Measurements from ENCODE around the gene ITPR1.
"Not testable (repeated sequence)": the region's sequence is repeated elsewhere in the genome, so short reads cannot be mapped to it uniquely, and the experiment has no call there.

Gene ITPR1

DNA sequence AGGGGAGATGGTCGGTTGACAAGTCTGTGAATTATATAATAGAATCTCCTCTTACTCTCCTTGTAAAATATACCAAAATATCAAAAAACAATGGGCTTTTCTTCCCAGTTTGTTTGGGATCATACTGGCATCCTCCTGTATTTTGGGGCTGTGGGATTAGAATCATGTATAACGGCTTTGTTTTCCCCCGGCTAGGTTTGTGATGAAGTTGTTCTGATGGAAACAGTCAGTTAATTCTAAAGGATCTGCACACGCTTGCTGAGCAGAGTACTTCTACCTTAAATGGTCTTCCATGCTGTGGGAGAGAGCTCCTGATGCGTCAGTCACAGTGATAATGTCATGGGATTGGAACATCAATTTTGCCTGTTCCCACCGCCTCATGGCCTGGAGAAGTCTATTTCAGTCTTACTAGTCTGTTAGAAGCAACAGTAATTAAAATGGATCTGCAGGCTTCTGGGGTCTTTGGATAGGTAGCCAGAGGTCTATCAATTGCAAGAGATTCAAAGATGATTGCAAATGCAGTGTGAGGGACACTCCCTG is 81.3 kb downstream of the ITPR1 start:
- no peak for DNase-seq

DNA sequence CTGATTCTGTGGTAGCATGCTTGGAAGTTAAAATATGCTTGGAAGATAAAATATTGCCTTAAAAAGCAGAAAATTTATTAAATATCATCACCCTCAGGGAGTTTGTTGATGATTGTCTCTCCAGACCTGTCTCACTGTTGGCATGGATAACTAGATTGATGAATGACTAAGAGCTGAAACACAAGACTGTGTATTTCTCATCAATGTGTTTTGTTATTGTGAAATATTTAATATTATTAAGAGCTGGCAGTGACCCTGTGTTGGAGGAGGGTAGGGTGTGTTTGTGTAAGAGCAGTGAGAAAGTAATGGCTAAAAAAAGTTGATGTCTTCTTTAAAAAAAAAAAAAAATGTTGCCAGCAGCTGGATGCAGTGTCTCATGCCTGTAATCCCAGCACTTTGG is 82.2 kb downstream of the ITPR1 start:
- no peak for DNase-seq

- DNase-seq = no peak
Observed at GRCh38 chr3:4577721-4578120, 84.6 kb downstream of the ITPR1 start.

- DNase-seq = no peak
Observed at GRCh38 chr3:4580346-4581123, 87.4 kb downstream of the ITPR1 start.

- DNase-seq = no peak
Observed at GRCh38 chr3:4581124-4581424, 87.9 kb downstream of the ITPR1 start.

DNA sequence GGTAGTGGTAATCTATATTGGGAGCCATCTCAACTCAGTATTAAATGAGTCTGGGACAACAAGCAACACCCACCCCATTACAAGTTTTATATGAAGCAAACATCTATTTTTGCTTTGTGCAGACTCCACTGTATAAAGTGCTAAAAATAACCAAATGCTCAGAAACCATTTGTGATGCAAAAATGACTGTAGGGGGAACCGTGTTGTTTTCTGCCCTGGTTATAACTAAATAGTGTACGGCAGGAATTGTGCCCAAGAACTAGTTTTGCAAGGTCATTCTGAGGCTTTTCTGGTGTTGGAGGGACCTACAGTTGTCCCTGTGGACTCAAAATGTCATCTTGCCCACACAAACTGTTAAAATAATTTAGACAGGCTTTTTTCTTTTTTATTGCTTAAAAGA is 88.3 kb downstream of the ITPR1 start:
- no peak for DNase-seq

DNA sequence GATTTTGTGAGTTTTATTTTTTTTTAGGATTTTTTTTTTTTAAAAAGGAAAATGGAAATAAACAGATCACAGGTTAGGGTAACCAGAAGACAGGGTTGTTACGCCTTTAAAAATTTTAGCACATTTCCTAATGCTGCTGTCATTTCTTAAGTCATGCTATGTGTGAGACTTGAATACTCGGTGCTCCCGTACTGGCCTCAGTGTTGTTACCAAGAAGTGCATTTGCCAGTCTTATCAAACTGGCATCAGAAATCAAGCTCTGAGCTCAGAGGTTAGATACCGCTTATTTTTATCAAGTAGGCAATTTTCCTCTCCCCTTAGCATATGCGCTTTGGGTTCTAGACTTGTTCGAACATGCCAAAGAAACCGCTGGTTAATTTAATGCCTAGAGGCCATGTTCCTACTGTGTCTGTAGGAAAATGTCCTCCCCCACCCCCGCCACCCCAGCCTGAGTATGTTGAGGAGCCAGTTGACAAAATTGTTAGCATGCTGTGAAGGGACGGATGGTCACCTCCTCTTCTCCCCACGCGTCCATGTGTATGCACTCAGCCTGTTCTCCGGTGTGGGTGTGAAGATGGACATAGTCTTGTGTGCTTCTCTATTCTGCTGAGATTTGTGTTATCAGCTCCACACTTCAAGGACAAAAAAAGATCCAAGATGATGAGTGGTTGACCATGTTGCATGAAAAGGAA is 88.9 kb downstream of the ITPR1 start:
- DNase-seq = no peak

DNA sequence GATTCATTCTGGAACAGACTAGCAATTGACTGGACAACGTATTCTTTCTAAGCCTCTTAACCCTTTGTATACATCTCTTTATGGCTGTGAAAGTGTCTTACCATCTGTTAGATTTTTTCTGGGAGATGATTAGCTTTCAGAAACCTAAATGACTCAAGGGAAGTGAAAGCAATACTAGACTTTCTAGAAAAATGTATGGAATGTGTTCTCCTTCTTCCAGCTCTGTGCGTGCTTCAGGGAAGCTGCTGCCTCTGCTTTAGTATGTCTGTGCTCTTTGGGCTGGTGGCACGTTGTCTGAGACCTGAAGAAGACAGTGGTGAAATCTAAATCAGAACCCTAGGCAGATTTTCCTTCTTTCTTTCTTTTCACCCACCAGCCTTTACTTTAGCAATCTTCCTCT is 89.5 kb downstream of the ITPR1 start:
- no peak for DNase-seq

- DNase-seq = no peak
Observed at GRCh38 chr3:4583416-4583815, 90.3 kb downstream of the ITPR1 start.

- DNase-seq = peak; percentile 27 to 31
Observed at GRCh38 chr3:4584456-4585249, 91.5 kb downstream of the ITPR1 start.

GRCh38 chr3:4586381-4586780 is 93.2 kb downstream of the ITPR1 start:
- no peak for DNase-seq

DNA sequence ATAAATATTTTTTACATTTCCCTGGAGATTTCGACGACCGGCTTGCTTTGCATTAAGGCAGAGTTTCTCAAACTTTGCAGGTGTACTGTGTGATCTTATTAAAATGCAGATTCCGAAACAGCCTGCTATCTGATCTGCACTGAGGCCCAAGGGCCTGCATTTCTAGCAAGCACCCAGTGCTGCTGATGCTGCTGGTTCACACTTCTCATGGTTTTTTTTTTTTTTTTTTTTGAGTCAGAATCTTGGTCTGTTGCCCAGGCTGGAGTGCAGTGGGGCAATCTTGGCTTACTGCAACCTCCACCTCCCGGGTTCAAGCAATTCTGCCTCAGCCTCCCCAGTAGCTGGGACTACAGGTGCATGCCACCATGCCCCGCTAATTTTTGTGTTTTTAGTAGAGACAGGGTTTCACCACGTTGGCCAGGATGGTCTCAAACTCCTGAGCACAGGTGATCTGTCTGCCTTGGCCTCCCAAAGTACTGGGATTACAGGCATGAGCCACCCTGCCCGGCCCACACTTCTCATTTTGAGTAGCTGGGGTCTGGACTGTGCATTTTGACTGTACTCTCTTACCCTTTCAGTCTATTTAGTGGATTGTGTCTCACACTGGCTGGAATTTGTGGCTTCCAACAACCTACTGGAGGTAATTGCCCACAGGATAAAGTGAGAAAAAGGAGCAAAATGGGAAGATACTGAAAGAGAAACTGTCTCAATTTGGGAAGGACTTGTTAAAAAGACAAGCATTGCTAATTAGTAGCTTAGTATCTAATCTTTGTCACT is 94.1 kb downstream of the ITPR1 start:
- DNase-seq = no peak

GRCh38 chr3:4587838-4588105 is 94.6 kb downstream of the ITPR1 start:
- no peak for DNase-seq

DNA sequence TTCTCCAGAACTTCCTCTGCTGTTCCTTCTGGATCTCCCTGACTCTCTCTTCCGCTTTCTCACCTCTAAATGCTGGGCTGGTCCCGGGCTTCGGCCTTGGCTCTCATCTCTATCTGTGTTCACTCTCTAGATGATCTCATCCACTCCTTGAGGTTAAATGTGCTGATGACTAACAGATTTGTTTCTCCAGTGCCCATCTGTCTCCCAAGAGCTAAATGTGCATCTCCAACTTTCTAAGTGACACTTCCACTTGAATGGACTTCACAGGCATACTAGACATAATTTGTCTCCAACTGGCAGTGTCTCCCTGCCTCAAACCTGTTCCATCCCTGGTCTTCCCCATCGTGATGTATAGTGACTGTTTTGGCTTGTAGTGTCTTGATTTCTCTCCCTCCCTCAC is 95.3 kb downstream of the ITPR1 start:
- no peak for DNase-seq

GRCh38 chr3:4589475-4590097 is 96.4 kb downstream of the ITPR1 start:
- no peak for DNase-seq

DNA sequence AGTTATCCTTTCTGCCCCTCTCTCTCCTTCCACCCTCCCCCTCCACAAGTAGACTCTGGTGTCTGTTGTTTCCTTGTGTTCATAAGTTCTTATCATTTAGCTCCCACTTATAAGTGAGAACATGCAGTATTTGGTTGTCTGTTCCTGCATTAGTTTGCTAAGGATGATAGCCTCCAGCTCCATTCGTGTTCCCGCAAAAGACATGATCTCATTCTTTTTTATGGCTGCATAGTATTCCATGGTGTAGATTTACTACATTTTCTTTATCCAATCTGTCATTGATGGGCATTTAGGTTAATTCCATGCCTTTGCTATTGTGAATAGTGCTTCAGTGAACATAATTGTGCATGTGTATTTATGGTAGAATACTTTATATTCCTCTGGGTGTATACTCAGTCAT is 97.7 kb downstream of the ITPR1 start:
- not testable (repeated sequence) for DNase-seq

DNA sequence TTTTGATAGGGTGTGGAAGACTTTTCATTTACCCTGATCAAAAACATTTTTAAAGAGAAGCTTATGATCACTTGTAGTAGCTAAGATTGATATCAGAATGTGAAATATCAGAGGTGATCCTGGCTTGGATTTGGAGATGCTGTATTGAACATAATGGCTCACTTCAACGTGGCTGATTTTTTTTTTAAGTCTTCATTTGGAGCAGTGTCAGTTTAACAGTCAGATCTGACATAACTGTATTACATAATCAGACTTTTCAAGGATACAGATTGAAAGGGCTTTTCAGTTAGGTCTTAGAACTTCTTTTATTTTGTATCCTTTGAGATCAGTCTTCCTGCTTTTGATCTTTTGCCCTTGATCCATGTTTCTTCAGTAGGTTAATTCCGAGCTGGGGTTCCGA is 98.5 kb downstream of the ITPR1 start:
- DNase-seq = no peak

- DNase-seq = no peak
Observed at GRCh38 chr3:4593014-4593413, 99.9 kb downstream of the ITPR1 start.

DNA sequence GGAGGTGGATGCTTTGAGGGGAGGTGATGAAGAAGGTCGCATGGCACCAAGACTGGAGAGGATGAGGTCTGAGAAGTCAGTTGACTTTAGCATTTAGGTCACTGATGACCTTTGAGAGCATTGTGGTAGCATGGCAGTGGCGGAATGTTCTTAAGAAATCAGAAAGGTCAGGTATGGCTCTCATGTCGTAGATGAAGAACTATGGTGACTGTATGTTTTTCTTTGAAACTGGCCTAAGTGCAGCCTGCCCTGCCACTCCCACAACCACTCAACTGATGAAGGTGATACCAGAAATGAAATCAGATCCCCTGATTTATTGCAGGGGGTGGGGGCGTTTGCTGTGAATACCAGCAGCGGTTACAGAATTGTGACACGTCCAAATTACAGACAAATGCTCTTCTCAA is 102.6 kb downstream of the ITPR1 start:
- no peak for DNase-seq

GRCh38 chr3:4596612-4597011 is 103.5 kb downstream of the ITPR1 start:
- no peak for DNase-seq

DNA sequence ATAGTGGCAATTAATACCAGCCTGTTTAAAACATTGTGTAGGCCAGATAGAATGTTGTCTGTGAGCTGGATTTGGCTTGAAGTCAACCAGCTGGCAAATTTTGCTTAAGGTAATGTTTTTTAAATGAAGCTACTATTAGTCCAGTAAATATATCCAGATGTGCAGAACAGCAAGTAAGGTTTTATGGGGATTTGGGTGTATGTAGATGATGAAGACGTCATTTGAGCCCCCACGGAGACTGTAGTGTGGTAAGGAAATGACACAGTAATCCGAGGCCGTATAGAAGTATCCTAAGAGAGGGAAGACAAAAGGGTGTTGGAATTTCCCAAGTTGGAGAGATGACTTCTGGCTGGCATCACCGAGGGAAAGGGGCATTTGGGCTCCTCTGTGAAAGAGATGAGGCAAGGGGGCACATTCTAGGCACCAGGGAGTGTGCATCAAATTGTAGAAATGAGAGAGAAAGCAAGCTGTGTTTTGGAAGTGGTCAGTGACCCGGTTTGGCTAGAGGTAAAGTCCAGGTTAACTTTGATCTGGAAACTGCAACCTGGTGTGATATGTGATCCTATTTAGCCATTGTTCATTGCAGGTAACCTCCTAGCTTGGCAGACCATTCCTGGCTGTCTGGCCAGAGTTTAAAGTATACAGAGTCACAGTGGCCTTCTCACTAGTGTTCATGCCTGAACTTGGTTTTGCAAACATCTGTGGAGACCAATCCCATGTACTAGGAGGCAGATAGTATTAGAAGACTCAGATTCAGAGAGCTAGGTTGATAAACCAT is 104.2 kb downstream of the ITPR1 start:
- DNase-seq = no peak

GRCh38 chr3:4598232-4598631 is 105.1 kb downstream of the ITPR1 start:
- DNase-seq = not testable (repeated sequence)
